NCI-H2107 treated with DMSO at 0.1 percent for 48 hours (cell line): ENCODE results near the gene ICAM5.

Source experiments
- DNase-seq: peaks from one replicate; lab custom pipeline; 2025; ENCODE audit not compliant: unreplicated experiment; lab: John Stamatoyannopoulos, UW

The ICAM5 gene

GRCh38 chr19:10317045-10317856 is 27.5 kb downstream of the ICAM5 start:
- DNase-seq, result no peak

GRCh38 chr19:10317857-10318462 is 28.2 kb downstream of the ICAM5 start:
- no peak for DNase-seq

GRCh38 chr19:10318807-10319682 is 29.3 kb downstream of the ICAM5 start:
- DNase-seq, result no peak

- no peak for DNase-seq
Observed at GRCh38 chr19:10320602-10321416, 31.1 kb downstream of the ICAM5 start.

DNA sequence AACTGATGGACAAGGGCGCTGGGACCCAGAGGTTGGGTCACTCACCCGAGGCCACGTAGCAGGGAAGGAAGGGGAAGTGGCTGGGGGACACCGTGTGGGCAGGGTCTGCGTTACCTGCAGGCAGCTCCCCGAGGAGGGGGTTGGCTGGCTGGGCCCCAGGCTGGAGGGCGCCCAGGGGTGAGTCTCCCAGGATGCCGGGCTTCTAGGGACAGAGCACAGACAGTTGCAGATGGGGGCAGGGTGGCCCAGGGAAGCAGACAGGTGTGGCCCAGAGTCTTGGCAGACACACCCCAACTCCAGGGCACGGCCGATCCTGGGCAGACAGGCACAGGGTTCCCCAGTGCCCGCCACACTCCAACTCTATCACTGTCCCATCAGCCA is 31.7 kb downstream of the ICAM5 start:
- DNase-seq, result no peak

GRCh38 chr19:10321874-10322835 is 32.4 kb downstream of the ICAM5 start:
- no peak for DNase-seq

GRCh38 chr19:10325732-10326131 is 36.0 kb downstream of the ICAM5 start:
- DNase-seq, result no peak

DNA sequence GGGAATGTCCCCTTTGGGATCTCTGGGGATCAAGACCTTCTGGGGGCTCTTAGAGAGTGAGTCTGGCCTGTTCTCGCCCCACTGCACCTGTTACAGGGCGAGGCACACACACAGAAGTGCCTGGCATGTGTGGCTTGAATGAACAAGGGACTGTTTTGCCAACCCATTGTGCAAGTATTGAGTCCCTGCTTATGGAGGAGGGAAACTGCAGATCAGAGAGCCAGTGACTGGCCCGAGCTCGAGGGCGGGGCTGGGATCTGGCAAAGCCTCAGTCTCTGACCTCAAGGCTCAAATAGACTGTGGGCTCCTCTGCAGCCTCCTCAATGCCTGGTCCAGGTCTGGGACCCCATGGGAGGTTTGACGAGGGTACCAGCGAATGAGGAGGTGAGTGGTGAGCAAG is 38.0 kb downstream of the ICAM5 start:
- DNase-seq, result no peak

DNA sequence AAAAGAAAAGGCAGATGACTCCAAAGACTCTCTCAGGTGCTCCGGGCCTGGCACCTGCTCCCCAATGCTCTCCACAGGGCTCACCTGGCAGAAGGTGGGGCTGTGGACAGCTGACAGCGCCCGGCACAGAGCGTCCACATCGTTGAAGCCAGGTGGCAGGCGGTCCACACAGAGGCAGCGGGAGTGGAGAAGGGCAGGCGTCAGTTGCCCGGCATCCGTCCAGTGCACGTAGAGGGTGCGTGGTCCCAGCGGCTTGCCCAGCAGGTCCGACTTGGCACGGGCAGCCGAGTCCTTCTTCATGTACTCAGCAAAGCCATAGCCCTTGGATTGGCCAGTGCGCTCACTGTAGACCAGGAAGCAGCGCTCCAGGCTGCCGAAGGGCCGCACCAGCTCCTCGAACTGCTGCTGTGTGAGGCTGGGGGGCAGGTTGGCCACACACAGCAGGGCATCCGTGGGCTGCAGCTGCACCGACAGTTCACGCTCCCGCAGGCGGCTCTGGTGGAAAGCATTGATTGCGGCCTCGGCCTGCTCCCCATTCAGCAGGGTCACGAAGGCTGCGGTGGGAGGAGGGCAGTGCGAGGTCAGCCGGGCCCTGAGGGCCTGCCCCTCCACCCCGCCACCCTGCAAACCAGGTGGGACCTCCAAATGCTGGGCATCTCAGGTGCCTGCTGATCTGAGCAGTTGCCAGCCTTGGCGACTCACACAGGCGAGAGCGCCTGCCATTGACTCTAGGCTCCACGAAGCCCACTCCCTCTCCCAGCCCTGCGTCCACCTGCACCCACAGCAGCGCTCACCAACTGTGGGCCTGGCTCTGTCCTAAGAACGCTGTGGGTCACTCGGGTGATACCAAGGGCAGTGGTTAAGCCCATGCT is 39.0 kb downstream of the ICAM5 start:
- no peak for DNase-seq

DNA sequence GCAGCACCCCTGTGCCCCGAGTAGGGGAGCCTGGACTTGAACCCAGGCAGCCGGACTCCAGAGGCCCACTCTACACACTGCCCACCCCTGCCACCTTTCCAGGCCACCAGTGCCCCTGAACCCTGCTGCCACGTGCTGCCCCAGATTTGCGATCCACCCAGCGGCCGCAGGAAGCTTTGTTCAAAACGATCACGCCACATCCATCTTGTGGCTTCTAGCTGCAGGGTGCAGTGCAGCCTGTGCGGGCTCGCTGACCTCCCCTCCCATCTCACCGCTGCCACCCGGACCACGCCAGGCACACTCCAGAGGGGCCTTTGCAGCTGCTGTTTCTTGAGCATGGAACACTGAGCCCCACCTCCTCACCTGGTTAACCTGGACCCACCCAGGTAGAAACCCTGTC is 39.8 kb downstream of the ICAM5 start:
- no peak for DNase-seq

- DNase-seq, result no peak
Observed at GRCh38 chr19:10332158-10332964, 42.6 kb downstream of the ICAM5 start.

- peak; percentile 83 for DNase-seq
Observed at GRCh38 chr19:10332965-10333757, 43.4 kb downstream of the ICAM5 start, which contains the start of gene RAVER1. TSS of gene RAVER1 (minus strand) at chr19:10333529. CDS start at chr19:10333507, 22 bp downstream.

DNA sequence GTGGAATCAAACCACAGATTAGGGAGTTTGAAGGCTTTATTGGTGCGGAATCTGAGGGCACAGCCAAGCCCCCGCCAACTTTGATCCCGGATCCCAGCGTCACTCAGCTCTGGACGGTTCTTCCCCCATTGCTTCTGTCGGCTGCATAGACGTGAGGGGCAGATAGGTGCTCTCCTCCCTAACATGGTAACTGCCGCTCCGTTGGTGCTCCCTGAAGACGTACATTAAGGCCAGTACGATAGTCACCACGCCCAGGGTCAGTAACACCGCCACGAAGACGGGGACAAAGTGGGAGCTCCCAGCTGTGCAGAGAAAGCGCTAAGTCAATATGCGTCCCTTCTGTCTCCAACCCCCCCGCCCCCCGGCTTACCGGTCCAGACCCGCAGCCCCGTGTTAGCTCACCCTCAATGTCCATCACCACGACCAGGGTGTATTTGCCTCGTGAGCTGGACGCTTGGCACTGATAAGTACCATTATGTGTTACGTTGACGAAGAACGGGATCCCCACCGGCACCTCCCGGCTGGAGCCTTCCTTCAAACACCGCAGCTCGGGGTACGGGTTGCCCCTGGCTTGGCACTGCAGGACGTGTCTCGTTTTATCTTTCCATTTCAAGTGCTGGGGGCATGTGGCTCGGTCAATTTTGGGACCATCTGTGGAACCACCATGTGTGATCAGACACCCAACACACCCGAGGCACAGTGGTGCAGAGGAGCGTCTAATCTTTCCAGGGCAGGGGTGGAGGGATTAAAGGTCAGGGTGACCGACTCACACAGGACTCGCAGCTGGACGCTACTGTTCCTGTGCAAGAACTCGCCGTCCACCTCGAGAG is 44.2 kb downstream of the ICAM5 start:
- no peak for DNase-seq

GRCh38 chr19:10334588-10335351 is 45.0 kb downstream of the ICAM5 start:
- DNase-seq, result no peak

DNA sequence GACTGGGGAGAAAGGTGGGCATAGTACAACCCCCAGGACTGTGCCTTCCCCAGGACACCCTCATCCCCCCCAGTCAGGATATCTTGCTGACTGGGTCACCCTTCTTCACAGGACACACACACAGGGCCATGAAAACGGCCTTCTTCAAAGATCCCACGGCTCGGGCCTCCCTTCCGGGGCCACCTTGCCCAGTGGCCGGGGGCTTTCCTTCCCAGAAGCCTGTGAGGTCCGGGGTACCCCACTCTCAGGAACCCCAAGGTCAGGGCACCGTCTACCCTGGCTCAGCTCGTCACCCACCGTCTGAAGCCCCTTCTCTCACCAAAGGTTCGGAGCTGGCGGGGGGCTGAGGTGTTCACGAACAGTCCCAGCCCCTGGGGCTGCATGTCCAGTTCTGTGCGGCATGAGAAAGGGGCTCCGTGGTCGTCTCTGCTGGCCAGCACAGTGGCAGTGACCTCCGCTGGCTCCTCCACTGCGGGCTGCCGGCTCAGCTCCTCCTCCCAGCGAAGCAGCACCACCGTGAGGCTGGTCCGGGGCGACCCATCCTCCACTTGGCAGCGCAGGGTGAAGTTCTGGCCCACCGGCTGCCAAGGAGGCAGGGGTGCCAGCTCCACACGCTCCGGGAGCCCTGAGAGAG is 45.7 kb downstream of the ICAM5 start:
- DNase-seq, result no peak
